NCI-H146 treated with DMSO at 0.1 percent for 48 hours (cell line): ENCODE data around the gene C3orf49.

Experiments used
- DNase-seq: peaks from one replicate; lab custom pipeline; 2025; ENCODE audit not compliant: unreplicated experiment; lab: John Stamatoyannopoulos, UW

C3orf49 gene

GRCh38 chr3:63819151-63819398, at the start of gene C3orf49:
TSS of gene C3orf49 (plus strand) at chr3:63819299. CDS start at chr3:63819472, 173 bp downstream.
- no peak for DNase-seq

DNA sequence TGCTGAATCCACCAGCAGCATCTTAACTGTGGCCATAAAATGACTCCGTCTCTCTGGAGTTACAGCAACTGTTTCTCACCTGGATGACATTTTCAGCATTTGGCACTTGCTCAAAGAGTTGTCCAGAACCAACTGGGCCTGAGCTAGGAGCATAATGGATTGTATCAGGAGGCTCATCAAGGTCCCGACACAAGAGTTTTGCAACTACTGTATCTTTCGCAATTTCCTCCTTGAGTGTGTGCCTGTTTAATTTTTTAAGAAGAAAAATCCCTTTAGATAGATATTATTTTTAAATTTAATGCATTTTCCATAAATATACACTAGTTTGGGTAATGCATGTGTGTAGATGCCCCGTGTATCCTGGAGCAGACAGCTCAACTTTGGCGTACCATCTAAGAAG, 44.3 kb upstream of the C3orf49 start:
- DNase-seq = no peak

DNA sequence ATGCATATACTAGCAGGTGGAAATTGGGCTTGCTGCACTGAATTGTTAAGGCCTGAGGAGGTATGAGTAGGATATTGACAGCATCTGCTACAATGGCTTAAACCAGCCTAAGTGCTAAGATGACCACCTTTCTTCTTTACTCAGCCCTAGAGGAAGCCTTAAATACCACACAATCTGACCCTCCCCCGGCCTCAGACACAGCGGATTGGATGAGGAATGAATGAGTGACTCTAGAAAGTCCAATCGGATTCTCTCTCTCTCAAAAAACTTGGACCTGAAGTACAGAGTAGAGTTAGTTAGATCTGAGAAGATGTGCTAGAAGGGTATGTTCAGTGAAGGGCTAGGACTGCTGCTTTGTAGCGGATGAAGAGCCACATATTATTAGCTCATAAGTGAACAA, 39.9 kb upstream of the C3orf49 start:
- DNase-seq = no peak

GRCh38 chr3:63791974-63792373, 27.1 kb upstream of the C3orf49 start:
- no peak for DNase-seq

DNA sequence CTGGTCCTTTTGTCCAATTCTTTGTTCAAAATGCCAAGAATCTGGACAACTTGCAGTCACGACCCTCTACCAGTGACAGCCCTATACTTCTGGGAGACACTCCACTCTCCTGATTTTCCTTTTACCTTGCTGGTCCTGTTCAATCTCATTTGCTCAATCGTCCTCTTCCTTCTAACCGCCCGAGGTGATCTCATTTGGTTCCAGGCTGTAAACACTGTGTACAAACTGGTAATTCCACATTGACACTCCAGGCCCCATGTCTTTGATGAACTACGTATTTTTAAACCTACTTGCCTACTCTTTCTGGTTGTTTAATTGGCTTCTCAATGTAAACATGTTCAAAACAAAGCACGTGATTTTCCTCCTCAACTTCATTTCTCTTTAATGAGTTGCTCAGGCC, 23.7 kb upstream of the C3orf49 start:
- no peak for DNase-seq

DNA sequence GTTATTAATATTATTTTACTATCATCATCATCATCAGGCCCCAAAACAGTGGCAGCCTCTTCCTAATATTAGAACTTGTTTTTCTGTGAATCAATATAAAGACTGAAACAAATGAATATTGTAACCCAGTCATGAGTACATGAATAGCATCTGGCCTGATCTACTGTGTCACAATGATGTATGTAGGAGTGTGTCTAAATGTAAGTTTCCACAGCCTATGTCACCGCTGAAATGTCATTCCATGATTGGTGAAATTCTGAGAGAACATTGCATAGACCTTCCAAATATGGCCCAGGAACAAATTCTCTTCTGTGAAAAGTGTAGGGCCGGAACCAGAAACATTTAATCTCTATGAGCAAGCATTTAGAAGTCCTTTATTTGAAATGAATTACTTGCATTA, 20.6 kb upstream of the C3orf49 start:
- no peak for DNase-seq

GRCh38 chr3:63798949-63799348, 20.1 kb upstream of the C3orf49 start:
- no peak for DNase-seq

DNA sequence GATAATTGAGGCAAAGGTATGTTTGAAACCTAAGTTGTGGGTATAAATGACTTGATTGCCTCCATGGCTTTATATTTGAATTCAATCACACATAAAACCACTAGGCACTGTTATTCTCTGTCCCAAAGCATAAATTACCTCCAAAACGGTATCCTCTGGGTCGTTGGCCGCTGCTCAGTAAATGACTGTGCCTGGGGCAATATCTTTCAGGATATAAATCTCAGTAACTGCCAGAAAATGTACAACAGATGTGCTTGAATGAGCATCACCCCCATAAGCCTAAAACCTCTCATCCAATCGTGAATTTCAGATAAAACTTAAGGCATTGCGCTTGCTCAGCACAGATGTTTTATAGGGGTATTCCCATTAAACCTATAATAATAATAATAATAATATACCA, 19.0 kb upstream of the C3orf49 start:
- no peak for DNase-seq

DNA sequence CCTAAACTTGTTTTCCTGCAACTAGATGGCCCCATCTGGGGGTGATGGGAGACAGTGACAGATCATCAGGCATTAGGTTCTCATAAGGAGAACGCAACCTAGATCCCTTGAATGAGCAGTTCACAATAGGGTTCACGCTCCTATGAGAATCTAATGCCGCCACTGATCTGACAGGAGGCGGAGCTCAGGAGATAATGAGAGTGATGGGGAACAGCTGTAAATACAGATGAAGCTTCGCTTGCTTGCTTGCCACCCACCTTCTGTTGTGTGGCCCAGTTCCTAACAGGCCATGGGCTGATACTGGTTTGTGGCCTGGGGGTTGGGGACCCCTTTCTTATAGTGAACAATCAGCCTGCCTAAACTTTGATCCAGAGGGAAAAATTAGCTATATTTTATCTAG, 15.2 kb upstream of the C3orf49 start:
- no peak for DNase-seq

DNA sequence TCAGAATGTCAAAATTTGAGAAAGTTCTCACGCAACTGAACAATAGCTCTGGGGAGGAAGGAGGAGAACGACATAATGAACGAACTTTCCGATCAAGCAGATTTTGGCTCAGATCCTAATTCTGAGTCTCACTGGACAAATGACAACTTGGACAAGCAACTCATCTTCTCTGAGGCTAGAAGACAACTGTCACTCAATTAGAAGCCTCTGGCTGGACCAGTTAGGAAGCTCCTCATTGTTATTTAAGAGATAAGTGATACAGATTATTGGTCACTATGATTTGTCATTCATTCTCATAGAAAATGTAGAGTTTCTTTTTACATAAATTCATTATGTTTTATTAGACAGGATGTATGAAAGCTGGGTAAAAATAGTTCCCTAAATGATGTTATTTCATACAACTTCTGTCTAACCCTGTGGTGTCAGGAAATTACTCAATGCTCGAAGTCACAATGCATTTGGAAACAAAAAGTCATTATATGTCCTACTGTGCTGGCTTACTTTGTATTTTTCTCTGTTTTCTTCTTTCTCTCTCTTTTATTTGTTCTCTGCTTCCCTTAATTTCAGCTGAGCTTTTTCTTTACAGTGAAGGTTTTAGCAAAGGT, 11.0 kb upstream of the C3orf49 start:
- DNase-seq = no peak

GRCh38 chr3:63808633-63809032, 10.5 kb upstream of the C3orf49 start:
- DNase-seq = no peak

DNA sequence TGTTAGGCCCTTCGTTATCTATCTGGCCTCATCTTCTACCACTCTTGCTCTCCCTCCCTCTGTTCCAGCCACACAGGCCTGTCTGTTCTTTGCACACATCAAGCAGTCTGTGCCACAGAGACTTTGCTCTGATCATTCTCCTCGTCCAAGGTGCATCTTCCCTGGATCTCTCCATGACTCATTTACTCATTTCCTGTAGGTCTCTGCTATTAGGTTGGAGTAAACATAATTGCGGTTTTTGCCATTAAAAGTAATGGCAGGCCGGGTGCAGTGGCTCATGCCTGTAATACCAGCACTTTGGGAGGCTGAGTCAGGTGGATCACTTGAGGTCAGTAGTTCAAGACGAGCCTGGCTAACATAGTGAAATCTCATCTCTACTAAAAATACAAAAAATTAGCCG, 9.5 kb upstream of the C3orf49 start:
- DNase-seq = no peak

DNA sequence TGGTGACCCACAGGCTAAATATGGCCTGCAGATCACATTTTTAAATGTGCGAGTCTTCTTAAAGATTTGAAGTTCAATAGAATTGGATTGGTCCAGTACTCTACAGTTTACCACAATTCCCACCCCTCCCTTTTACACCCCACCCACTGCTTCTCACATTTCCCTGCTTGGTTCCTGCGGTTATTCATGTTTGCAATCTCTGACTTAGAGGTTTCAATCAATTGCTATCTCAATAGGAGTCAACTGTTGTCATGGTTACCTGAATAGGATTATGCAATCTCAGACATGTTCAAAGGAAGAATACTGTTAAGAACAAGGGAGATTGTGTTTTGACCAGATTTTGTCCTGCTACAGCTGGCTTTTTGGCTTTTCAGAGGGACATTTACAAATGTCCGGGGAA, 4.9 kb upstream of the C3orf49 start:
- peak; percentile 54 for DNase-seq

- DNase-seq = no peak
Observed at GRCh38 chr3:63817225-63817624, 1.9 kb upstream of the C3orf49 start.

GRCh38 chr3:63818282-63819150, 583 bp upstream of the C3orf49 start:
- peak; percentile 39 for DNase-seq

DNA sequence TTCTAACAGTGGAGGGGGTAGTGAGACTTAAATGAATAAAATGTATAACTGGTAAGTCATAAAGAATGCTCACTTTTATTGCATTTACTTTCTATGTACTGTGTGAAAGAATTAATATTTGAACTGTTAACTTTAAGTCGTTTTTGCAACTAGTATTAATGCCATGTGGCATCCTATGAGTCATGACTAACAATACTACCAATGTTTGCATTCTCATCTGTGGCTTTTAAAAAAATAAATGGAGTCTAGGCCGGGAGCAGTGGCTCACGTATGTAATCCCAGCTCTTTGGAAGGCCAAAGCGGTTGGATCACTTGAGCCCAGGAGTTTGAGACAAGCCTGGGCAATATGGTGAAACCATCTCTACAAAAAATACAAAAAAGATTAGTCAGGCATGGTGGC, 5.2 kb downstream of the C3orf49 start:
- DNase-seq = no peak

GRCh38 chr3:63830526-63830925, 11.4 kb downstream of the C3orf49 start:
- no peak for DNase-seq

- no peak for DNase-seq
Observed at GRCh38 chr3:63832395-63832794, 13.3 kb downstream of the C3orf49 start.

GRCh38 chr3:63841704-63842103, 22.6 kb downstream of the C3orf49 start:
- DNase-seq = no peak

- DNase-seq = no peak
Observed at GRCh38 chr3:63842127-63842526, 23.0 kb downstream of the C3orf49 start.

GRCh38 chr3:63845215-63845614, 26.1 kb downstream of the C3orf49 start:
- DNase-seq = no peak

DNA sequence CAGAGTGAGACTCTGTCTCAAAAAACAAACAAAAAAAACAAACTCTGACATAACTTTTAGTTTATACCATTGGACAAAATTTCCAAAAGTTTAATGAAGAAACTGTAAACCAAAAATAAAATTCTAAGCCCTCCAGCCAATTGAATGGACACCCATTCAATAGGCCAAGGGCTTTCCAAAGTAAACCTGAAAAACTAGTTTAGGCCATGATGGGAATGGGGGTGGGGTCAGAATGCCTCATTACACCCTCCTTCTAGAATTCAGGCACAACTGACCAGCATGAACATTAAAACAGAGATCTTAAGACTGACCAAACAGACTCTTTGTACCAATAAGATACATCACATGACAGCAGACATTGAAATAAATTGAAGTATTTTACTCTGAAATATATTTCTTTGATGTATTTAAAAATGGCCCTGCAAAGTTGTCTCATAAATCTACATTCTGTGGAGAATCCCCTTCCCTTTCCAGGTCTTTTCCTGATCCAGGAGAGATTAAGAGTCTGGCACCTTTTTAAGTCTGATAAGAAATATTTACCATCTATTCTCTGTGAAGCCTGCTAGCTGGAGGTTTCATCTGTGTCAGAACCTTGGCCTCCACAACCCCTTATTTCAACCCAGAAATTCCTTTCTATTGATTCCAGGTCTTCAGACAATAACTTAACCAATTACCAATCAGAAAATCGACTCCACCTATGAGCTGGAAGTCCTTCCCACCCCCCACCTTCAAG, 28.8 kb downstream of the C3orf49 start:
- DNase-seq = no peak
